Activated T-cell treated with anti-CD3 and anti-CD28 coated beads for 24 hours (primary cell): Measurements from ENCODE around the gene USP9Y.
A peak's percentile ranks its signal among the peaks of the same experiment; 100 is the strongest.

ENCODE experiments used
- DNase-seq: peaks from one replicate; pipeline ENCODE4 v3.0.0-alpha.2; 2020; ENCODE audit warnings: low read depth

Gene USP9Y

GRCh38 chrY:12765976-12766375 is 64.9 kb downstream of the USP9Y start:
- no peak for DNase-seq

DNA sequence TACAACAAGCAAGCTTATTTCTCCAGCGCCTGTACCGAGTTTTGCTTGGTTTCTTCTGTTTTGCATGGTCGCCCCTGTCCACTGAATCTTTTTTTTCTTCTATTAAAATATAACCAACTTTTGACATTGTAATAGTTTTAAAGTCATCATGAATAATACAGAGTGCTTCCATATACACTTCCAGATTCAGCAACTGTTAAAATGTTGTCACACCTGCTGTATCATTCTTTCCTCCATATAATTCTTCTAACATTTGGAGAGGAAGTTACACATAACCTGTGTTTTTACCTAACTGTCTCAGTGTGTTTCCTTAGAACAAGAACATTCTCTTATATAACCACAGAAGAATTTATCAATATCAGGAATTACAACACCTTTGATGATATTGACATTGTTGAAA is 83.5 kb downstream of the USP9Y start:
- DNase-seq: no peak

DNA sequence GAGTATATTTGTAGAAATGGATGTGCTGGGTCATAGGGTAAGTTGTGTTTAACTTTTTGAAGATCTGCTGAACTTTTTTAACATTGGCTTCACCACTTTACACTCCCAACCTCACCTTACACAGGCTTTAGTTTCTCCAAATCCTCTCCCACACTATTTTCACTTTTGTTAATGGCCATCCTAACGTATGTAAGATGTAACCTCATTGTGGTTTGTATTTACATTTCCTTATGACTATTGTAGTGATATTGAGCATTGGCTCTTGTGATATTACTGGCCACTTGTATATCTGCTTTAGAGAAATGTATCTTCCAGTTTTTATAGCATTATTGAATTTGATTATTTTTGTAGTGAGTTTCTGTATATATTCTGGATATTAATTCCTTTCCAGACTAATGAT is 93.0 kb downstream of the USP9Y start:
- DNase-seq: no peak

- DNase-seq: no peak
Observed at GRCh38 chrY:12808046-12808445, 107.0 kb downstream of the USP9Y start.

DNA sequence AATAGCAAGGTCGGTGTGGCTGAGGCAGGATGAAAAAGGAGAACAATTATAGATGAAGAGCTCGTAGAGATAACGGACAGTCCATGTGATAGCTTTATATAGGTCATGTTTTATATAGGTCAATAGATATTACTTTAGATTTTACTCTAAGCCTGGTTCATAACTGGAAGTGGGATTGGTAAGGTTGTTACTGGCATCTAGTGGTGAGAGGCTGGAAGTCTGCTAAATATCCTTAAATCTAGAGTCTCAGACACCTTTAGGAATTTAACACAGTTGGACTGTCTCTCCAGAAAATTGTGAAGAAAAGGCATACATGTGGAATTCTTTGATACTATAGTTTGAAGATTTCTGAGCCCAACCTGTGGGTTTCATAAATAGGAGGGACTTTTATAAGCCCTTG is 108.0 kb downstream of the USP9Y start:
- no peak for DNase-seq

DNA sequence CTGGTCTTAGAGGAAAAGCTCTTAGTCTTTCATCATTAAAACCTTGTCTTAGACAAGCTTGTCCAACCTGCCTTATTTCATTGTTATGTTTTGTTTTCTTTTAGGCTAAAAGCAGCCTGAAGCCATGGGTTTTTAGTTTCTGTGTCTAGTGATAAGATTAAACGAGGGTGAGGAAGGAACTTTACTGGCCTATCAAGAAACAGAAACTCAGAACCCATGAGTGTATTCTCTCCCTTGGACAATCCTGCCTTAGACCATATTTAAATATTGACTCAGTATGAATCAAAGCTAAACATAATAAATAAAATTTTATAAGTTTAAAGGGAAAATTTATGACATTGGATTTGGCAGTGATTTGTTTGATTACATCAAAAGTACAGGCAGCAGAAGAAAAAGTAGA is 122.4 kb downstream of the USP9Y start:
- no peak for DNase-seq

GRCh38 chrY:12826791-12827190 is 125.8 kb downstream of the USP9Y start:
- no peak for DNase-seq

GRCh38 chrY:12833284-12833683 is 132.3 kb downstream of the USP9Y start:
- DNase-seq: no peak

GRCh38 chrY:12837550-12837949 is 136.5 kb downstream of the USP9Y start:
- no peak for DNase-seq

- no peak for DNase-seq
Observed at GRCh38 chrY:12841368-12841767, 140.3 kb downstream of the USP9Y start.

- DNase-seq: no peak
Observed at GRCh38 chrY:12846793-12847192, 145.8 kb downstream of the USP9Y start.

- no peak for DNase-seq
Observed at GRCh38 chrY:12855791-12856275, 154.8 kb downstream of the USP9Y start.

DNA sequence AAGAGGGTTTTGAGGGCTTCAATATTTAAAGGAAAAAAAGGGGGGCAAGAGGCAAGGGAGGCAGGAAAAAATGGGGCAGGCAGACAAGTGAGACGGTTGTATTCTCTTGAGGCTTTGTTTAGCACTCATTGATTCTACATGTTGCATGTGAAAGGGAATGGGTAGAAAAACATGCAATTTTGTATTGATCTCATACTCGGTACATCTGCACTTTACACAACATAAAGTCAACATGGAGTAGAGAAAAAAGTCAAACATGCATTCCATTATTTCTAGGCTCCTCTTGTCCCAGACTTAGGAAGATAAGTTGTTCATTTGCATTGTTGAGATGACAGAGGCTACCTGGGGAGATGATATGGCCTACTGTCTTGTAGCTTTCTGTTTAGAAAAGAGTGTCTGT is 166.9 kb downstream of the USP9Y start:
- no peak for DNase-seq

- DNase-seq: no peak
Observed at GRCh38 chrY:12896973-12897372, 195.9 kb downstream of the USP9Y start.

DNA sequence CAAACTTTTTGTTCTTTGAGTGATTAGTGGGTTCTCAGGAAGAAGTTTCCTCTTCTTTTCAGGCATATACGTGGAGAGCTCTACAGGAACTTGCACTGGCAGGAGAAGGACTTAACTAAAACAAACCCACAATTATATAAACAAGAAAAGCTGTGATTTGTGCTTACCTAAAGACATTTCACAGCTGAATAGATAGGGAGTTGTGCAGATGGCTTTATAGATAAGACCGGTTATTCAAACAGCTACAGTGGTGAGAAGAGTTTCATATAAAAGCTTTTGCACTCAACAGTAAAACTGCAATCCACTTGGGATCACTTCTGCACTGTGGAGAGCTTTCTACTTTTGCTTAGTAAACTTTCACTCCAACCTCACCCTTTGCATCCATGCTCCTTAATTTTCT is 197.6 kb downstream of the USP9Y start:
- no peak for DNase-seq

- DNase-seq: peak; percentile 76
Observed at GRCh38 chrY:12904618-12905516, 203.8 kb downstream of the USP9Y start, which contains the start of gene DDX3Y. TSS of gene DDX3Y (plus strand) at chrY:12904868. CDS start at chrY:12904937, 69 bp downstream.

DNA sequence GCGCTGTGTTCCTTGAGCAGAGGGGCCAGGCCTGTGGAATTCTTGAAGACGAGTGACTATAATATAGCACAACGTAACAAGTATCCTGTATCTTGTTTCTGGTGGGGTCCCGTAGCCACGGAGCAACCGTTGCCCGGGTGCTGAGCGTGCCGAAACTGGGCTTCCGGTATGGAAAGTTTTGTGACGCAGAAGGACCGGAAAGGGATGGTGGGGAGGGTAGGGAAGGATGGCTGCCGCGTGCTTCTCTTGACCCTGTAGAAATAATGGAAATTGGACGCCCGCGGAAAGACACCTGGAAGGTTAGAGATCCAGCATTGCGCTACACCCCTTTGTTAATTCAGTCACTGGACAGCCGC is 204.5 kb downstream of the USP9Y start:
- peak; percentile 57 for DNase-seq

GRCh38 chrY:12905895-12906294 is 204.9 kb downstream of the USP9Y start:
- no peak for DNase-seq
